Ishikawa (cell line): ENCODE data around the gene PRPSAP2.

Experiments
- CEBPB ChIP-seq: IDR thresholded peaks from 2 replicates; pipeline ENCODE4 v1.6.1; 2012
- CREB1 ChIP-seq: IDR thresholded peaks from 2 replicates; pipeline ENCODE4 v1.6.1; 2012; ENCODE audit warnings: low read depth
- EGR1 ChIP-seq: IDR thresholded peaks from 2 replicates; pipeline ENCODE4 v1.6.1; 2012
- EP300 ChIP-seq: IDR thresholded peaks from 2 replicates; pipeline ENCODE4 v1.6.1; 2012; ENCODE audit warnings: borderline replicate concordance
- FOXM1 ChIP-seq: IDR thresholded peaks from 2 replicates; pipeline ENCODE4 v1.6.1; 2012; ENCODE audit warnings: low read depth, borderline replicate concordance
- RAD21 ChIP-seq: IDR thresholded peaks from 2 replicates; pipeline ENCODE4 v1.6.1; 2012; ENCODE audit warnings: low read depth
- TAF1 ChIP-seq: IDR thresholded peaks from 2 replicates; pipeline ENCODE4 v1.6.1; 2012; ENCODE audit warnings: low read depth, mild to moderate bottlenecking
- USF1 ChIP-seq: IDR thresholded peaks from 2 replicates; pipeline ENCODE4 v1.6.1; 2012
- YY1 ChIP-seq: IDR thresholded peaks from 2 replicates; pipeline ENCODE4 v1.6.1; 2012; ENCODE audit warnings: low read depth
- ZBTB7A ChIP-seq: IDR thresholded peaks from 2 replicates; pipeline ENCODE4 v1.6.1; 2012; ENCODE audit warnings: low read depth
- TF ChIP-seq, protein P1 (sequence below): IDR thresholded peaks from 2 replicates; pipeline ENCODE4 v1.6.1; 2012
- TF ChIP-seq, protein P2 (sequence below): IDR thresholded peaks from 2 replicates; pipeline ENCODE4 v1.6.1; 2012; ENCODE audit warnings: low read depth, mild to moderate bottlenecking

DNA sequence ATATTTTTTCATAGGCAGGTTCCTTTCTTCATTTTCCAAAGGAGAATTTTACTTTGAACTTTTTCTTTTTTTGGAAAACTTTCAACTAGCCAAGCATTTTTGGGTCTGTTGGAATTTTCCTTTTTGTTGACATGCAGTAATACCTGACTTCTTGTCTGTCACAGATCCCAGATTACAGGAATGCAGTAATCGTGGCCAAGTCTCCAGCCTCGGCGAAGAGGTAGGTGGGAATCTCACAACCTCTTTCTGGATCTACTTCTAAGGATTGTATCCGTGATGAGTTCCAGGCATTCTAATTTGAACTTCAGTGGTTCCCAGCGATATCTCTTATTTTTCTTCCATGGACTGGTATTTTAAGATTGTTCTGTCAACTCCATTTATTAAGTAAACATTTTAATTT lies 31.7 kb downstream of the PRPSAP2 start:
- TF ChIP-seq EP300 (no peak), TAF1 (no peak), ZBTB7A (no peak), EGR1 (no peak), CREB1 (no peak), RAD21 (no peak), YY1 (no peak), FOXM1 (no peak), CEBPB (no peak), USF1 (no peak)
- TF ChIP-seq, protein P1, sequence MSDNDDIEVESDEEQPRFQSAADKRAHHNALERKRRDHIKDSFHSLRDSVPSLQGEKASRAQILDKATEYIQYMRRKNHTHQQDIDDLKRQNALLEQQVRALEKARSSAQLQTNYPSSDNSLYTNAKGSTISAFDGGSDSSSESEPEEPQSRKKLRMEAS: no peak
- TF ChIP-seq, protein P2, sequence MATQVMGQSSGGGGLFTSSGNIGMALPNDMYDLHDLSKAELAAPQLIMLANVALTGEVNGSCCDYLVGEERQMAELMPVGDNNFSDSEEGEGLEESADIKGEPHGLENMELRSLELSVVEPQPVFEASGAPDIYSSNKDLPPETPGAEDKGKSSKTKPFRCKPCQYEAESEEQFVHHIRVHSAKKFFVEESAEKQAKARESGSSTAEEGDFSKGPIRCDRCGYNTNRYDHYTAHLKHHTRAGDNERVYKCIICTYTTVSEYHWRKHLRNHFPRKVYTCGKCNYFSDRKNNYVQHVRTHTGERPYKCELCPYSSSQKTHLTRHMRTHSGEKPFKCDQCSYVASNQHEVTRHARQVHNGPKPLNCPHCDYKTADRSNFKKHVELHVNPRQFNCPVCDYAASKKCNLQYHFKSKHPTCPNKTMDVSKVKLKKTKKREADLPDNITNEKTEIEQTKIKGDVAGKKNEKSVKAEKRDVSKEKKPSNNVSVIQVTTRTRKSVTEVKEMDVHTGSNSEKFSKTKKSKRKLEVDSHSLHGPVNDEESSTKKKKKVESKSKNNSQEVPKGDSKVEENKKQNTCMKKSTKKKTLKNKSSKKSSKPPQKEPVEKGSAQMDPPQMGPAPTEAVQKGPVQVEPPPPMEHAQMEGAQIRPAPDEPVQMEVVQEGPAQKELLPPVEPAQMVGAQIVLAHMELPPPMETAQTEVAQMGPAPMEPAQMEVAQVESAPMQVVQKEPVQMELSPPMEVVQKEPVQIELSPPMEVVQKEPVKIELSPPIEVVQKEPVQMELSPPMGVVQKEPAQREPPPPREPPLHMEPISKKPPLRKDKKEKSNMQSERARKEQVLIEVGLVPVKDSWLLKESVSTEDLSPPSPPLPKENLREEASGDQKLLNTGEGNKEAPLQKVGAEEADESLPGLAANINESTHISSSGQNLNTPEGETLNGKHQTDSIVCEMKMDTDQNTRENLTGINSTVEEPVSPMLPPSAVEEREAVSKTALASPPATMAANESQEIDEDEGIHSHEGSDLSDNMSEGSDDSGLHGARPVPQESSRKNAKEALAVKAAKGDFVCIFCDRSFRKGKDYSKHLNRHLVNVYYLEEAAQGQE: no peak
